ENCODE data around the gene OR4E2.
"Not testable (repeated sequence)": the region's sequence is repeated elsewhere in the genome, so short reads cannot be mapped to it uniquely, and the experiment has no call there.

The OR4E2 gene, protein sequence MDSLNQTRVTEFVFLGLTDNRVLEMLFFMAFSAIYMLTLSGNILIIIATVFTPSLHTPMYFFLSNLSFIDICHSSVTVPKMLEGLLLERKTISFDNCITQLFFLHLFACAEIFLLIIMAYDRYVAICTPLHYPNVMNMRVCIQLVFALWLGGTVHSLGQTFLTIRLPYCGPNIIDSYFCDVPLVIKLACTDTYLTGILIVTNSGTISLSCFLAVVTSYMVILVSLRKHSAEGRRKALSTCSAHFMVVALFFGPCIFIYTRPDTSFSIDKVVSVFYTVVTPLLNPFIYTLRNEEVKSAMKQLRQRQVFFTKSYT

DNA sequence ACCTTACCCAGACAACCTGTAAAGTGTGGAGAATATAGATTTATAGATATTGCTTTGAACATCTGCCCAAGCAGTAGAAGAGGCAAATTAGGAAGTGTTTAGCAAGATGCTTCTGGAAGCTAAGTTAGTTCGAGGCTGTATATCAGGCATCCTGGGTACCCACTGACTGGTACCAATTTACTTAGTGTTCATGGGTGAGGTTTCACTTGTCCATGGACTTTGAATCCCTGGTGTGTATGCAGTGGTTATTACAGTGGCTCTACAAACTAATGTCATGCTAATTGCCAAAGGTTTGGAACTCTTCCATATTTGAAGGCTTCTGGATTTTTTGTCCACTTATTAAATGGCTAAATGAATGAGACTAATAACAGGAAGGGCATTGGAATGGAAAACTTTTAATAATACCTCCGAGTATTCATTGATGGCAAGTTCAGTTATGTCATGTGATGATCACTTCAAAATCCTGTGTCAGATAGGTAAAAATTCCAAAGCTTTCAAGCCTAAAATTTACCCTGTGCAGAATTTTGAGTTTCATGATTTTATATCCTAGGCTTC, at the start of gene OR4E2:
Gene OR4E2, plus strand, starts transcription at position 505 of the 555 bp plus-strand sequence. CDS start 11,248 bp downstream, outside the sequence.
- no peak for DNase-seq

GRCh38 chr14:21612324-21612723, 41.3 kb upstream of the OR4E2 start:
- no peak for DNase-seq

- no peak for DNase-seq
These were observed 39.4 kb upstream of the OR4E2 start for GRCh38 chr14:21614240-21614639.

GRCh38 chr14:21617614-21618013, 36.0 kb upstream of the OR4E2 start:
- no peak for DNase-seq

DNA sequence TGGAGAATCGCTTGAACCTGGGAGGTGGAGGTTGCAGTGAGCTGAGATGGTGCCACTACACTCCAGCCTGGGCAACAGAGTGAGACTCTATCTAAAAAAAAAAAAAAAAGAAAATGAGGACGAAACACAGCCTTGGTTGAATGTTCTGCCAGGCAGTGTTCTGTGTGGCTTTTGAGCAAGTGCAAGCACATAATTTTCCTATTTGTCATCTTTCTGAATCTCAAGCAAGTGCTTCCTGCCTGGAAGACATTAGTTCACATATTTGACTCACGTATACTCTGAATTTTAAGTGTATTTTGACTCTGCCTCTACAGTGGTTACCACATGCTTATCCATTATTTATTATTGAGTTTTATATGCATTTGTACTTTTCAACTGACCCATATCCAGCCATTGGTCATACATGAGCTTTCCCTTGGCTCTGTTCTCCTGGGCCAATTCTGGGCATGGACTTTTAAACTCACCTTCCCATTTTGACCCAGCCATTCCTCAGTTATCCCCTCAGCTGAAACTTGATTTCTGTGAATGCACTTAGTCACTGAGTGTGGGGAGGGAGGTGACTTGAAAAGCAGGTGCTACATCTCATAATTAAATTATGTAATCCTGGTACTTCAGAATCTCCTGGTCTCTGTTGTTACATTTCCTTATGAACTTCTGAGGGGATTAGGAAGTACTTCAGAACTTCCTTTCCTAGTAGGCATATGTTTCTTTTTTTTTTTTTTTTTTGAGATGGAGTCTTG, 27.0 kb upstream of the OR4E2 start:
- no peak for DNase-seq

- not testable (repeated sequence) for DNase-seq
These were observed 23.1 kb upstream of the OR4E2 start for GRCh38 chr14:21630503-21630902.

DNA sequence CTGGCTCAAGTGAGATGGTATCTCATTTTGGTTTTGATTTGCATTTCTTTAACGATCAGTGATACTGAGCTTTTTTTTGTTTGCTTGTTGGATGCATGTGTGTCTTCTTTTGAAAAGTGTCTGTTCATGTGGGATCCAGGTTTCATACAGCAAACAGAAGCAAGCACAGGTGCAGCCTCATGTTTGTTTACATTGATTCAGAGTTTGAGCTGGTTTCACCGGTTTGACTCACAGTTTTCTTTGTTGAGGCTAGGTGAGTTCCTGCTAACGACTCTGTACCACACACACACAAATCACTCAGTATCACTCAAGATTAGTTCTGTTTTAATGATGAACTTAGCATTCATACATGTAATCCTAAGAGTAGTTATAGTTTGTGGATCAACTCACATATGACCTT, 22.6 kb upstream of the OR4E2 start:
- DNase-seq, result no peak

- DNase-seq, result no peak
These were observed 18.8 kb upstream of the OR4E2 start, which contains the start of gene OR10G2 for GRCh38 chr14:21634840-21635239. OR10G2 (minus strand) TSS chr14:21634940; CDS start chr14:21634842, 98 bp downstream.

- DNase-seq, result no peak
These were observed 11.0 kb upstream of the OR4E2 start for GRCh38 chr14:21642683-21643082.

DNA sequence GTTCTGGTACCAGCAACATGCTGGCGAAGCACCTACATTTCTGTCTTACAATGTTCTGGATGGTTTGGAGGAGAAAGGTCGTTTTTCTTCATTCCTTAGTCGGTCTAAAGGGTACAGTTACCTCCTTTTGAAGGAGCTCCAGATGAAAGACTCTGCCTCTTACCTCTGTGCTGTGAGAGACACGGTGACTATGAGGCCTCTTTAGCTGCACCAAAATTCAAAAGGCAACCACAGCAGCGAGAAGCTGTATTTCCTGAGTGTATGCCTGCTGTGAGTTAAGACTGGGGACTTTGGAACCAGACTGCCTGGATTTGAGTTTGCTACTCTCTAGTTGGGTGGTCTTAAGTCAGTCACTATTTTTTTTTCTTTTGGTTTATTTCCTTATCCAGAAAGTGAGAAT, 10.2 kb upstream of the OR4E2 start:
- no peak for DNase-seq

DNA sequence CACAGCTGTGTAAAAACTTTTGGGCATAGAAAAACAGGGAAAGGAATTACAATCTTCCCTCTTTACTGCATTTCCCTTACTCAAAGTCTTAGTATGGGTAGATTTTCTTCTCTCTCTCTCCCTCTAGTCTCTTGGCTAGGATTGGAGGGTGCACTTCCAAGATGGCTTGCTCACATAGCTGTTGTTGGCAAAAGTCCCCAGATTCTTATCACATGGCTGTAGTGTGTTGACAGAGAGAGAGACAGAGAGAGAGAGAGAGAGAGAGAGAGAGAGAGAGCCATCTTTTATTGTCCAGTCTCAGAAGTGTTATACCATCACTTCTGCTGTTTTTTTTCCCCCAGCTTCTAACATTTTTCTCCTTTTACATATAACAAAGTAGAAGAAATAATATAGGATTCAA, 6.3 kb upstream of the OR4E2 start:
- no peak for DNase-seq

DNA sequence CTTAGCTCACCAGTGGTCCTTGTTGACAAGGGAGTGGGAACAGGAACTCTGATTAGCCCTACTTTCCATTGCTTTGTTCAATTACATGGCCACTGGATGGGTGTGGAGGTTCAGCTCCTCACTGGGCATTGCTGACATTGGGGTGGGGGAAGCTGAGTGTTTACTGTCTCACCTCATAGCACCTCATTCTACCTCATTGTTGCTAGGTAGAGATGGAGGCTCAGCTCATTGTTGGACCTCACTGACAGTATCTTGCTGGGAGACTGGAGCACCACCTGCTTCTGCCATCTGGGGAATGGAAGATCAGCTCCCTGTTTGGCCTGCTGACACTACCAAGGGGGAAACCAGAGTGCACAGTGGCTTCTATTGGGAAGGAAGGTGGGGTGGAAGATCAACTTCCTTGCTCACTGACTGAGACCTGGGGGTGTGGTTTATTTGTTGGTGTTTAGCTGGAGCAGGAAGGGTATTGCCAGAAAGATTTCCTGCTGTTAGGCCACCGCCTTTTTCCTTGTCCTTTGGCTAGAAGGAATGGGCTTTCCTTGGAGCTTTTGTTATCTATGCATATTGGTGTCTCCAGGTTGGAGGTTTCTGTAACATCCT, 1.3 kb upstream of the OR4E2 start:
- DNase-seq, result no peak

GRCh38 chr14:21654215-21654614, 580 bp downstream of the OR4E2 start:
- no peak for DNase-seq

DNA sequence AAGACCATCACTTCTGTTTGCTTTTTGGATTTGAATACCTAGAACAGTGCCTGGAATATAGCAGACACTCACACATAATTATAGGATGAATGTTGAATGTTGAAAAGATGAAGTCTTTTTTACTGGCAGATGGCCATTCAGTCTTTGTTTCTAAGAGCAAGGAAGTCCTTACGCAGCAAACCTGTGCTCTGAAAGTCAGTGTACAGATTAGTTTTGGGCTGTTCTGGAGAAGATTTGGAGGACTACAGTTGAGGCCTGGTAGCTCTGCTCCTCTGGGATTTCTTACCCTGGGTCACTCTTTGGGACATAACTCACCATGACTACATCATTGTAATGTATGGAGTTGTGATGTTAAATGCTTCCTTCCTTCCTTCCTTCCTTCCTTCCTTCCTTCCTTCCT, 3.3 kb downstream of the OR4E2 start:
- no peak for DNase-seq

- no peak for DNase-seq
These were observed 14.7 kb downstream of the OR4E2 start for GRCh38 chr14:21668377-21668776.

DNA sequence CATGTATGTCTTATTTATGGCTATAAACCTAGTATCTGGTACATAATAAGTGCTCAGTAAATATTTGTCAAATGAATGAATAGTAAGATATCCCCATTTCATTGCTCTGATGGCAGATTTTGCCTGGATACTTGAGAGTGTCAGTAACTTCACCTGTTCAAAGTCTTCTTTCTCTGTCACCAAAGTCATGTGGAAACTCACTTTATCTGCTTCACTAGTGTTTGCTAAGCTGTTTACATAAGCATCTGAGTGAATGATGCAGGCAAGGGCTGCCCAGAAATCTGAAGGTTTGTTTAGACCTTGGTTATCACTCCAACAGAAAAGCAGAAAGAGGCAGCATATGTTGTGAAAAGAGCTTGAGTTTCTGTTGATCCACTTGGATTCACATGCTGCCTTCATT, 15.6 kb downstream of the OR4E2 start:
- DNase-seq, result no peak

GRCh38 chr14:21671371-21671770, 17.7 kb downstream of the OR4E2 start:
- no peak for DNase-seq

DNA sequence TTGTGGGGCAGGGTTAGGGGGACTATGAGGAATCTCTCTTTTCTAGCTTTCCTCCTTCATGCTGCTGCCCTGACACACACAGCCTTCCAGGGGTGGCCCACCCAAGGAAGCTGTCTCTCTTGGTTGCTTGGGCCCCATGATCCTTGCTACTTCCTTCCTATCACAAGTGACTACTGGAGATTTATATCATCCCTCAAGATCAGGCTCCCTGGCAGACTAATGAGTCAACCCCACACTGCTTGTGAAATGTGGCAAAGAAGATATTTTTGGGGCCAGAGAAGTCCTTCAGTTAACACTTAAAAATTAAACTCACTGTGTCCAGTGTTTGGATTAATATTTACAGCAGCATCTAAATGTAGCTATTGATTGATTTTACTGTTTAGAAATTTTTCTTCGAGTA, 18.5 kb downstream of the OR4E2 start:
- no peak for DNase-seq

DNA sequence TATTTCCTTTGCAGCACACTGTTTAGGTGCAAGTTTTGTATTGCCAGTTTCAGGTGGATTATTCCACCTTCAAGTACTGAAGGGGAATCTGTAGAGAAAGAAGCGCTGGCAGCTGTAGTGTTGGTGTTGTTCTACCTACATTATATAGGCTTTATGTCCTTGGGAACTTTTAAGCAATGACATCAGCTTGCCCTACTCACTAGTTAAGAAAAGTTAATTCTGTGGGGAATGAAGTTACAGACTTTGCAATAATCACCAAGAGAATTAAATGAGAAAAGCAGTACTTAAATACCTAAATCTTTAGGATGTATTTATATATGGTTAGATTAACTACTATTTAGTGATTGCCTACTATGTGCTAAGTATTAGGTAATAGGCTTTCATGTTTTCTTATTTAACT, 20.1 kb downstream of the OR4E2 start, which contains the start of gene OR4E1:
Gene OR4E1, minus strand, starts transcription at position 101 of the 400 bp plus-strand sequence. CDS start 2,883 bp downstream, outside the sequence.
- DNase-seq, result no peak

- DNase-seq, result no peak
These were observed 21.9 kb downstream of the OR4E2 start for GRCh38 chr14:21675566-21675965.

DNA sequence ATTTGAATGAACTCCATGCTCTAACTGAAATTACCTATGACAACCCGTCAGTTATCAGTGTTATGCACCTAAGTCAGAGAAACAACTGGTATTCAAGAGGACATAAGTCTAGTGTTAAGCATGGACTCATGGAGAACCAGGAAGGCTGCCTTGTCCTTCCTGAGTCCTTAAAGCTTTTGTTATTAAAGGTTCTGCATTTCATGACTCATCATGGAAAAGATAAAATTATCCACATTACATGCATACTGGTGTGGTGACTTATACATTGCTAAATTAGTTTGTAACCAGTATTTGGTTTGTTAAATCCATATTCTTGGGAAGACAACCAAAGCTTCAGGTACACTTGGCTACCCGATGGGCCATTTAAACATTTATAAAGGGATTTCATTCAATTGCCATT, 26.4 kb downstream of the OR4E2 start:
- no peak for DNase-seq

GRCh38 chr14:21686468-21686867, 32.8 kb downstream of the OR4E2 start:
- no peak for DNase-seq

- DNase-seq, result no peak
These were observed 40.8 kb downstream of the OR4E2 start for GRCh38 chr14:21694425-21694824.

- DNase-seq, result not testable (repeated sequence)
These were observed 44.0 kb downstream of the OR4E2 start for GRCh38 chr14:21697662-21698061.
